NCI-H1930 (cell line): ENCODE data around the gene PLA1A.
"Not testable (repeated sequence)": the region's sequence is repeated elsewhere in the genome, so short reads cannot be mapped to it uniquely, and the experiment has no call there.

Experiments used
- DNase-seq, 2 experiments: peaks; one replicate each; lab custom pipeline; 2025; lab: John Stamatoyannopoulos, UW

PLA1A gene

GRCh38 chr3:119597548-119598288 lies at the start of gene PLA1A:
Gene PLA1A, plus strand, starts transcription at chr3:119597885. Its CDS starts 29 bp downstream, at chr3:119597914.
- DNase-seq, result no peak

GRCh38 chr3:119548341-119548740 lies 49.3 kb upstream of the PLA1A start:
- DNase-seq, result no peak

DNA sequence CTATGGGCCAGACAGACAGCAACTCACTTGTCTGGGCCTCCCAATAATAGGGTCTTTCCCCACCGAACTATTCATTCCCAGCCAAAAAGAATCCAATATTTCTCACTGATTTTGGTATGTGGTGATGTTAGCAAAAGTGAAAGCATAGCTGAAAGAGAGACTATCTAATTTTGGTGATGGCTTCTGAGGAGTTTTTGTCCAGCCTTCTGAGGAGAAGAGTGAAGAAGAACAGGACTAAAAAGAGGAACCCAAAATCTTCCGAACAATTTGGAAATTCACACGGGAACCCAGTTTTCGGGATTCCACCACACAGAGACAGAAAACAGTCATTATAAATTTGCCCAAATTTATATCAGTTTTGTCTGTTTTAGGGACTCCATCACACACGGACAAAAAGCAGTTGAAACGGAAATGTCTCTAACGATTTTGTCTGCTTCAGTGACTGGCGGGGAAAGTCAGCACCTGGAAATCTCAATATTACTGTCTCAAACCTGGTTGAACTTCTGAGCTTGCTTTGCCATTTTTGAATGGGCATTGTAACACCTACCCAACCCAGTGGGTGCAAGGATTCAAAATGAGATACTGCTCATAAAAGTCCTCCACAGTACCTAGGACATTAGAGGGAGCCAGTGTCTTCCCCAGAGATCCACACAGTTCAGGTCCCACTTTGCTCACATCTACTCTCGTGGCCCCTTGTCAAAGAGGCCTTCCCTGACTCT lies 47.3 kb upstream of the PLA1A start:
- no peak for DNase-seq

DNA sequence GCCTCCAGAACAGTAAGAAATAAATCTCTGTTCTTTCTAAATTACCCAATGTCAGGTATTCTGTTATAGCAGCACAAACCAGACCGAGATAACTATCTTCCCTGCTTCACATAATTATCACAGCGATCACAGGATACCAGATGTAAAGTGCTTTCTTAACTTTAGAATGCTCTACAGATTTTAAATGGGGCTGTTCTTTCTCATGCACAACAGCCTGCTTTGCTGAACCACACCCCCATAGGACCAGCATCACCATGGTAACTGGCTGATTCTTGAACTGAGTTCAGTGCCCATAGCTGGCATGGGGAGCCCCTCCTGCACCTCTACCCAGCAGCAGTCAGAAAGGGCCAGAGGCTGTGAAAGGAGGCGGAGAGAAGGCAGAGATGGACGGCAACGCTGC lies 46.1 kb upstream of the PLA1A start:
- DNase-seq, result no peak

DNA sequence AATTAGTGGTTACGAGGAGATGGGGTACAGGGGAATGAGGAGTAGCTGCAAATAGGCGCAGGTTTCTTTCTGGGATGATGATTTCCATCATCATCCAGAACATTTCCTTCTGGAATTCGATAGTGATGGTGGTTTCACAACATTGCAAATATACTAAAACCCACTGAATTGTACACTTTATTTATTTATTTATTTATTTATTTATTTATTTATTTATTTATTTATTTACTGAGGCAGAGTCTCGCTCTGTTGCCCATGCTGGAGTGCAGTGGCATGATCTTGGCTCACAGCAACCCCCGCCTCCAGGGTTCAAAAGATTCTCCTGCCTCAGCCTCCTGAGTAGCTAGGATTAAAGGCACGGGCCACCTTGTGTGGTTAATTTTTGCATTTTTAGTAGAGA lies 44.8 kb upstream of the PLA1A start:
- DNase-seq, result not testable (repeated sequence)

DNA sequence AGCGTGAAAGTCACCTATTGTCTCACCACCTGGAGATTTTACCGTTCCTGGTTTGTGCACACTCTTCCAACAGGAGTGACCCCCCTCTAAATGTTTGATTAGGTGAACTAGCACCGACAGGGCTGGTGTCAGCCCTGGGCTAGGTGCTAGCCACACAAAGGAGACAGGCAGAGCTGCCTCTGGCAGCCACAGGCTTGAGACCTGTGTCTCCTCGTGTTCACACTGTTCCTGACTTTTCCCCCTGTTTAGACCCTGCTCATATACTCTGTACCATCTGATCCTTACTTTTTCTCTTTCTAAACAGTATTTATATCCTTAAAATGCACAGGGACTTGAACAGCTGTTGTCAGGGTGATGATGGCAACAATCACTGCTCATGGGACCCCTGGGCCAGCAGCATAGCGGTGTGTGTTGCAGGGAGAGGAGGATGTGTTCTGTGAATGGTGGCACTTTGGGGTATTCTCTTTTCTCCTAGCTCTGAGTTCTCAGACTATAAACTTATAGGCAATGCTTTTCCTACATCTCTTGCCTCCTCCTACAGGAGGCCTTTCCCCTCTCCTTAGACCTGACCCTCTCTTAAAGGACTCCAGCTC lies 43.8 kb upstream of the PLA1A start:
- DNase-seq, result no peak

DNA sequence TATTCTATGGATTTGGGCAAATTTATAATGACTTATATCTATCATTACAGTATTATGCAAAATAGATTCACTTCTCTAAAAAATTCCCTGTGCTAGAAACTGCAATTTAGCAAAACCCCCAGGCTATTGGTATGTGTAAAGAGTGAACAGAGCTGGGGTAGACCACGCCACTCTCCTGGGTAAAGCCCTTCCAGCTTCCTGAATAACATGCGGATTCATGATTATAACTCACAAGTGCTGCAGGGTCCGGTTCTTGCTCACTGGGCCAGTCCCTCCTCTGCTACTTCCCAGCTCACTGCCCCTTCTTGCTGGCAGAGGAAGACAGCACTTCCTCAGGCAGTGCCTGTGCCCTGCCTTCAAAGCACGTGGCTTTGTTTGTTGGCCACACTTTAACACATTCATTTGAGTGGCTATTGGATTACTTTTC lies 42.4 kb upstream of the PLA1A start:
- no peak for DNase-seq

- DNase-seq, result no peak
Observed at GRCh38 chr3:119555929-119556328, 41.8 kb upstream of the PLA1A start.

DNA sequence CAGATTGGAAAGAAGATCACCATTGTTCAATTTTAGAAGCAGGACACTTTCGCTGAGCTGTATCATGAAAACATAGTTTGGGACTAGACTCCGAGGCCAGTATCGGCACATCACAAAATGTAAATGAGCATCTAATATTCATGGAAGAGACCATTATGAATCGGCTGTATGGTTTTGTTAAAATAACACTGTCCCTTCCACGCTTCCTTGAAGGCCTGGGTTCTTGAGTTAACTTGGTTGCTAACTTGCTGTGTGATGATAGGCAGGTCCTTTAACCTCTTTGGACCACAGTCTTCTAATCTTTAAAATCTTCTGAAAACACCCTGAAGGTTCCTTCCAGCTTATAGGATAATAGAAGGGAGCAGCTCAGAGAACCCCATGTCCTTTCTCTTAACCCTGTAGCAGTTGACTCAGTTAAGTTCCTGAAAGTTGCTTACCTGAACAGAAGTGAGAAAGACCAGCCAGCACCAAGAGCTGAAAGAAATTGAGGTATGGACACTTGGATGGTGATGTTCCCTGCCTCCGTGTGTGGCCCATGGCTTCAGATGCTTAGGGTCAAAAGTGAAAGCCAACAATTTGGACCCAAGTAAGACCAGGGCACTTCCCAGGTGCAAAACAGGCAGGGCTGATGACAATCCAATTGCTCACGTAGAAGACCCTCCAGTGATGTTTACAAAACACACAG lies 40.4 kb upstream of the PLA1A start:
- DNase-seq, result no peak

DNA sequence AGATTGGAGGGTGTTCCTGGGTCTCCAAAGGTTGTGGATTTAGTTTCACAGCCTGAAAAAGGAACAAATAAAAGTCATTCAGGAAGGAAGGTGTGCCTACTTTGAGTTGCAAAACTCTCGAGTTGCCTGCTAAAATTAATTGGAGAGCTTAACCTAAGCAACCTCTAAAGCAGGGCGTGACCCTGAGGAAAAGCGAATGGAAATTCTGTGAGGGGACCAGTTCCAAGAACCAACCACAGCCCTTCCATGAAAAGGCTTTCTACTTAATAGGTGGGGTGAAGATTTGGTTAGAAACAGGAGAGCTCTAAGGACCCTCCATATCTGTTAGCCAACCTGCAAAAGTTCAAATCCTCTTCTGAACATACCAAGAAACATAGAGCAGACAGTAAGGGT lies 39.8 kb upstream of the PLA1A start:
- DNase-seq, result no peak

GRCh38 chr3:119558626-119559317 lies 38.9 kb upstream of the PLA1A start:
- no peak for DNase-seq

- no peak for DNase-seq
Observed at GRCh38 chr3:119559441-119559963, 38.2 kb upstream of the PLA1A start, which contains the start of gene CD80. Gene CD80, minus strand, starts transcription at chr3:119559614. Its CDS starts 1,886 bp downstream, at chr3:119557728.

- no peak for DNase-seq
Observed at GRCh38 chr3:119560160-119560559, 37.5 kb upstream of the PLA1A start.

- no peak for DNase-seq
Observed at GRCh38 chr3:119562307-119562961, 35.3 kb upstream of the PLA1A start.

- DNase-seq, result not testable (repeated sequence)
Observed at GRCh38 chr3:119563334-119563733, 34.4 kb upstream of the PLA1A start.

GRCh38 chr3:119569156-119569555 lies 28.5 kb upstream of the PLA1A start:
- DNase-seq, result no peak

GRCh38 chr3:119570229-119570628 lies 27.5 kb upstream of the PLA1A start:
- no peak for DNase-seq

DNA sequence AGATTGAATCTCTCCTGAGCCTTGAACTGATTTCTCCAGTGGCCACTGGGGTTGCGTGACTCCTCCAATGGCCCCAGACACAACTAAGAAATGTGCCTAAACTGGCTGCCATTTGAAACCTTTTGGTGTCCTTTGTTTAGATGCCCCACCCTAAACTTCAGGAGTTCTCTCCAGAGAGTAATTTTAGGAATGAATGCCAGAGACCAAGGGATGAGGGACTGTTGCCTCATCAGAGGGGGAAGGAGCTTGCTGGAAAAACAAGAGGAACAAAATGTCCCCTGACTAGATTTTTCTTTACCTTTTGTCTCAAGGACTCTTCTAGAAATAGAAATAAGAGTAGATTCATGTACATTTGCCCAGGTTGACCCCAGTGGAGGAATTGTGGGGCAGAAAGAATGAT lies 26.5 kb upstream of the PLA1A start:
- no peak for DNase-seq

- DNase-seq, result no peak
Observed at GRCh38 chr3:119571688-119572087, 26.0 kb upstream of the PLA1A start.

GRCh38 chr3:119575507-119575906 lies 22.2 kb upstream of the PLA1A start:
- no peak for DNase-seq
